Subcutaneous abdominal adipose tissue (tissue), 5 donors: ENCODE data around the gene DIP2C.
"Not testable (repeated sequence)": the region's sequence is repeated elsewhere in the genome, so short reads cannot be mapped to it uniquely, and the experiment has no call there.

ENCODE experiments used
- H3K27ac ChIP-seq: one replicate; pipeline ENCODE4 v1.7.0; 2013; ENCODE audit warnings: low read depth, mild to moderate bottlenecking, inconsistent platforms, low read length, moderate library complexity
- H3K27me3 ChIP-seq, 5 donors: one replicate each; pipeline ENCODE4 v1.7.0; 2013; ENCODE audit warnings: low read length in 5 of 5, inconsistent platforms in 1 of 5; ENCODE audit not compliant: control insufficient read depth in 5 of 5, insufficient read depth in 4 of 5
- H3K36me3 ChIP-seq, 5 donors: one replicate each; pipeline ENCODE4 v1.7.0; 2013; ENCODE audit warnings: low read length in 5 of 5; ENCODE audit not compliant: control insufficient read depth in 5 of 5, insufficient read depth in 5 of 5
- H3K4me1 ChIP-seq, 5 donors: one replicate each; pipeline ENCODE4 v1.7.0; 2013; ENCODE audit warnings: low read length in 5 of 5, mild to moderate bottlenecking in 3 of 5, moderate library complexity in 1 of 5; ENCODE audit not compliant: control insufficient read depth in 5 of 5, insufficient read depth in 5 of 5
- H3K4me3 ChIP-seq, 5 donors: one replicate each; pipeline ENCODE4 v1.7.0; 2013; ENCODE audit warnings: low read length in 5 of 5, low read depth in 1 of 5
- H3K9ac ChIP-seq, 5 donors: one replicate each; pipeline ENCODE4 v1.7.0; 2013; ENCODE audit warnings: low read length in 5 of 5, mild to moderate bottlenecking in 4 of 5, moderate library complexity in 3 of 5
- H3K9me3 ChIP-seq, 5 donors: one replicate each; pipeline ENCODE4 v1.7.0; 2013; ENCODE audit warnings: low read length in 5 of 5; ENCODE audit not compliant: control insufficient read depth in 5 of 5
- donor health status: healthy.
- donor health status: healthy.
- donor health status: healthy.
- donor health status: healthy.
- donor health status: healthy.

The DIP2C gene

GRCh38 chr10:662686-663465 lies 26.6 kb downstream of the DIP2C start:
- Histone ChIP-seq H3K27ac (no peak overlapping the region), H3K9me3 (no peaks in the 10 kb centered on the region), H3K36me3 (no peaks in the 10 kb centered on the region), H3K27me3 (no peaks in the 10 kb centered on the region), H3K9ac (no peak overlapping the region), H3K4me1 (peaks cover 24 to 56% (median 37%) of the 10 kb centered on the region in 5 donors), H3K4me3 (no peak overlapping the region)

GRCh38 chr10:662223-662605 lies 27.3 kb downstream of the DIP2C start:
- Histone ChIP-seq H3K36me3 (no peaks in the 10 kb centered on the region), H3K9ac (no peak overlapping the region), H3K4me1 (peaks cover 24 to 56% (median 37%) of the 10 kb centered on the region in 5 donors), H3K9me3 (no peaks in the 10 kb centered on the region), H3K27ac (peak overlapping the region; percentile 86), H3K27me3 (no peaks in the 10 kb centered on the region), H3K4me3 (no peak overlapping the region)

DNA sequence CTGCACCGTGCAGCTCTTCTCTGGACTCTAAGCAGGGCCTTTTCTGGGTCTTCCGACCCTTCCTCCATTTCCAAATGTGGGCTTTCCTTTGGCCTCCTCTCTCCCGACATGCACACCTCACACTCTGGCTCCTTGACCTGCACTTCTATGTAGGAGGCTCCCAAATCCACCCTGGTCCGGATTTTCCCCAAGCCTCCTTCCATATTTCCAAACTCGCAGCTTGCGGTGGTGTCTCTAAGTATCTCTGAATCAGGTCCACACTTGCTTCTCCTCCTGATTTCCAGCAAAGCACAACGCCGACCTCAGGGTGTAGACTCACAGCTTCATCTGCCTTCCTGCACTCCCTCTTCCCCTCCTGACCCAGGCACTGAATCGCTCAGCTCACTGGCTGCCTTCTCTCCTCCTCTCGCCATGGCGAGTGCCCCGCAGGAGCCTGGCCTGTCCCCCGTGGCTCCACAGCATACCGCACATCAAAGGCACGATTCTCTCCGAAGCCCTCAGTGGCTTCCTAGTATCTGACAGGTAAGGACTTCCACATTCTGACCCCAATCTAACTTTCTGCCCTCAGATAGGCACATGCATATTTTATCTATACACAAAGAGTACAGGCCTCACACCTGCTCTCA lies 27.8 kb downstream of the DIP2C start:
- Histone ChIP-seq H3K9ac (peak overlapping the region in 2 of 5 donors; percentile 1 to 41), H3K27me3 (no peaks in the 10 kb centered on the region), H3K4me3 (no peak overlapping the region), H3K4me1 (peaks cover 24 to 56% (median 37%) of the 10 kb centered on the region in 5 donors), H3K36me3 (no peaks in the 10 kb centered on the region), H3K9me3 (no peaks in the 10 kb centered on the region), H3K27ac (peak overlapping the region; percentile 86)

DNA sequence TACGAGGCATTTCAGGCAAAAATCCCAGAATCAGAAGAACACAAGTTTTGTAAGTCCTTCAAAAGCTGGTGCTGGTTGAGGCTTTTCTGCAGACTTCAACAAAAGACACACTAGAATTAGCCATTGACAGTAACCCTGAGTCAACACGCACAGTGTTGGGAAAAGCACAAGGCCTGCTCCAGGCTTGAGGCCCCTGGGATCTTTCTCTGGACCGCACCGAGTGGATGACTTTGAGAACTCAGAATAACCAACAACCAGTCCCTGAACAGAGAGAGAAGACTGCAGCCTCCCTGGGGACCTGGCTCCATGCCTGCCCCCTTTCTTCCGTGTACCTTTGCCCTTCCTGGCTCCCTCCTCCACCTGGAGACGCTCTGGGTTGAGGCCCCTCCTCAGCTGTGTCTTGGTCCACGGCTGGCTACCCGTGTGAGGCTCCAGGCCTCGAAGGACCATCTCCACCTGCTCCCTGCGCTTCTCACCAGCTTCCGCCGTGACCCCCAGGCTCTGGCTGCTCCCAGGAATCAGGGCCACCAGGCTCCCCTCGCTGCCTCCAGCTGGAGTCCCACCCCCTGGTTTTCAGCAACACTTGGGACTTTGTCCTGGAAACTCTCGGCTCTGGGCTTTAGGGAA lies 28.4 kb downstream of the DIP2C start:
- peak overlapping the region in 2 of 5 donors; percentile 1 to 41 for H3K9ac ChIP-seq
- H3K4me1 ChIP-seq: peaks cover 24 to 56% (median 37%) of the 10 kb centered on the region in 5 donors
- no peaks in the 10 kb centered on the region for H3K27me3 ChIP-seq
- no peaks in the 10 kb centered on the region for H3K36me3 ChIP-seq
- H3K27ac ChIP-seq: peak overlapping the region; percentile 86
- no peaks in the 10 kb centered on the region for H3K9me3 ChIP-seq
- H3K4me3 ChIP-seq: no peak overlapping the region

- Histone ChIP-seq H3K4me3 (peak overlapping the region in 1 of 5 donors; percentile 17), H3K9me3 (no peaks in the 10 kb centered on the region), H3K27ac (peak overlapping the region; percentile 86), H3K27me3 (no peaks in the 10 kb centered on the region), H3K4me1 (peaks cover 23 to 56% (median 37%) of the 10 kb centered on the region in 5 donors), H3K36me3 (no peaks in the 10 kb centered on the region), H3K9ac (peak overlapping the region in 4 of 5 donors; percentile 4 to 64 (median 32))
These were observed 29.0 kb downstream of the DIP2C start for GRCh38 chr10:660413-660969.

GRCh38 chr10:659688-660141 lies 29.8 kb downstream of the DIP2C start:
- Histone ChIP-seq H3K4me1 (peaks cover 22 to 56% (median 39%) of the 10 kb centered on the region in 5 donors), H3K36me3 (no peaks in the 10 kb centered on the region), H3K9ac (peak overlapping the region in 4 of 5 donors; percentile 41 to 68 (median 58)), H3K27ac (peak overlapping the region; percentile 86), H3K27me3 (no peaks in the 10 kb centered on the region), H3K4me3 (peak overlapping the region in 1 of 5 donors; percentile 30), H3K9me3 (no peaks in the 10 kb centered on the region)

- not testable (repeated sequence) for H3K27ac ChIP-seq, H3K4me3 ChIP-seq, H3K27me3 ChIP-seq, H3K36me3 ChIP-seq, H3K9me3 ChIP-seq, H3K9ac ChIP-seq
- peaks cover 25 to 50% (median 40%) of the 10 kb centered on the region in 5 donors for H3K4me1 ChIP-seq
These were observed 31.6 kb downstream of the DIP2C start for GRCh38 chr10:657816-658350.

GRCh38 chr10:656883-657282 lies 32.6 kb downstream of the DIP2C start:
- H3K27me3 ChIP-seq: no peaks in the 10 kb centered on the region
- no peak overlapping the region for H3K27ac ChIP-seq
- peaks cover 22 to 43% (median 35%) of the 10 kb centered on the region in 5 donors for H3K4me1 ChIP-seq
- H3K36me3 ChIP-seq: no peaks in the 10 kb centered on the region
- no peaks in the 10 kb centered on the region for H3K9me3 ChIP-seq
- H3K4me3 ChIP-seq: no peak overlapping the region
- no peak overlapping the region for H3K9ac ChIP-seq

DNA sequence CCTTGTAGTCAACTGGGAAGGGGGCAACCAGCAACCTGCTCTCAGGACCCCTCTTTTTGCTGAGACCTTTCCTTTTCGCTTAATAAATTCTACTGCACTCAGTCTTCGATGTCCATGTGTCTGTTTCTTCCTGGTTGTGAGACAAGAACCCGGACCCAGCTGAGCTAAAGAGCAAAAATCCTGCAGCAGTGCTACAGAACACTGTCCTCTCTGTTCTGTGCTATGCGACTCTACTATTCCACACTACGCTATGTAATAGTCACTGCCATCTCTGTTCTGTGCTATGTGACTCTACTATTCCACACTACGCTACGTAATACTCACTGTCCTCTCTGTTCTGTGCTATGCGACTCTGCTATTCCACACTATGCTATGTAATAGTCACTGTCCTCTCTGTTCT lies 34.3 kb downstream of the DIP2C start:
- H3K9me3 ChIP-seq: no peaks in the 10 kb centered on the region
- H3K36me3 ChIP-seq: no peaks in the 10 kb centered on the region
- no peak overlapping the region for H3K4me3 ChIP-seq
- peaks cover 13 to 39% (median 30%) of the 10 kb centered on the region in 5 donors for H3K4me1 ChIP-seq
- H3K27ac ChIP-seq: no peak overlapping the region
- no peaks in the 10 kb centered on the region for H3K27me3 ChIP-seq
- H3K9ac ChIP-seq: no peak overlapping the region
